Measurements from ENCODE around the gene FOLR1. TPM values are rescaled to one million over a fixed set of nuclear protein-coding genes. Genes with fewer than 3 reads are reported as not detected.
A peak's percentile ranks its signal among the peaks of the same experiment; 100 is the strongest.

FOLR1 gene
- total RNA-seq, 1 experiment from 2014 or later, result not detected

DNA sequence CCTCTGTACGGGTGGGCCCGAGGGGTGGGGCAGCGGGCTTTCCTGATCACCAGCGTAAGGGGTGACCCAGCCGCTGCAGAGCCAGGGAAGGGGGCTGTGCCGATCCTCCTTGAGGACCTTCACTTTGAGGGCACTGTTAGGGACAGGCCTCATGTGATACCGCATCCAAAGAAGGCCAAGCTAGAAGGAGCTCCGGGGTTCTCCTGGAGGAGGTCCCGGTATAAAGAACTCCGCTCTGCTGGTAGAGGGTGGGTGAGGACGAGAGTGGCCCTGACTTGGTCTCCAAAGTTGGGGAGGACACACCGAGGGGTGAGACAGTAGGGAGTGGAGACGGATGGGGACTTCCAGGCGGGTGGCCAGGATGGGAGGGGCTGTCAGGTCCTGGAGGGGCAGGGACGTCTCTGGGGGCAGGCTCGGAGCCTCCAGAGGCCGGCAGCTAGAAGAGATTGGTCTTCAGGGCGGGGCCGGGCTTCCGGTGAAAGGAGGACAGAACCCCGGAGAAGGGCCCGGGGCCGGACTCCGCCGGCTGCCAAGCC is 47.4 kb downstream of the FOLR1 start:
- POLR2A ChIA-PET (ENCODE audit: low non-redundant PET), result no interaction called here
- no peaks in the 10 kb centered on the region for H3K9me3 ChIP-seq (ENCODE audit: low read depth, low read length, poor library complexity, severe bottlenecking)
- no TSS peak for BruUV-seq (replicated peaks)
- no peak for DNase-seq (ENCODE audit: low spot score)
- H3K27ac ChIP-seq (ENCODE audit: low read depth, low read length, poor library complexity, severe bottlenecking), result no peak overlapping the region
- TF ChIP-seq, protein P1, sequence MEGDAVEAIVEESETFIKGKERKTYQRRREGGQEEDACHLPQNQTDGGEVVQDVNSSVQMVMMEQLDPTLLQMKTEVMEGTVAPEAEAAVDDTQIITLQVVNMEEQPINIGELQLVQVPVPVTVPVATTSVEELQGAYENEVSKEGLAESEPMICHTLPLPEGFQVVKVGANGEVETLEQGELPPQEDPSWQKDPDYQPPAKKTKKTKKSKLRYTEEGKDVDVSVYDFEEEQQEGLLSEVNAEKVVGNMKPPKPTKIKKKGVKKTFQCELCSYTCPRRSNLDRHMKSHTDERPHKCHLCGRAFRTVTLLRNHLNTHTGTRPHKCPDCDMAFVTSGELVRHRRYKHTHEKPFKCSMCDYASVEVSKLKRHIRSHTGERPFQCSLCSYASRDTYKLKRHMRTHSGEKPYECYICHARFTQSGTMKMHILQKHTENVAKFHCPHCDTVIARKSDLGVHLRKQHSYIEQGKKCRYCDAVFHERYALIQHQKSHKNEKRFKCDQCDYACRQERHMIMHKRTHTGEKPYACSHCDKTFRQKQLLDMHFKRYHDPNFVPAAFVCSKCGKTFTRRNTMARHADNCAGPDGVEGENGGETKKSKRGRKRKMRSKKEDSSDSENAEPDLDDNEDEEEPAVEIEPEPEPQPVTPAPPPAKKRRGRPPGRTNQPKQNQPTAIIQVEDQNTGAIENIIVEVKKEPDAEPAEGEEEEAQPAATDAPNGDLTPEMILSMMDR (conservative IDR thresholded peaks at IDR 0.05; ENCODE audit: low read depth, low read length), result no peak
- no peak for TF ChIP-seq EZH2 (IDR thresholded peaks at IDR 0.05; ENCODE audit: borderline replicate concordance, low read depth, low read length, poor library complexity, severe bottlenecking)
- CTCF ChIA-PET, result no interaction called here
- H3K36me3 ChIP-seq (ENCODE audit: insufficient read depth, low read length, poor library complexity, severe bottlenecking), result peaks cover 16% of the 10 kb centered on the region
- H3K27me3 ChIP-seq (replicated peaks; ENCODE audit: insufficient read depth, low read depth, low read length, poor library complexity), result peaks cover 54% of the 10 kb centered on the region
- H3K4me1 ChIP-seq (ENCODE audit: insufficient read depth, low read length, poor library complexity, severe bottlenecking), result no peaks in the 10 kb centered on the region
- intact Hi-C loops (cut with micrococcal nuclease; ENCODE audit: unreplicated experiment), result loop anchor here (5.0 kb wide), 1 partner anchor 193 kb away; the partner anchor contains the start of gene CLPB
- H3K4me3 ChIP-seq (ENCODE audit: low read depth, low read length, poor library complexity, severe bottlenecking), result no peak overlapping the region

- peak; percentile 35 for DNase-seq (ENCODE audit: low spot score)
- intact Hi-C loops (cut with micrococcal nuclease; ENCODE audit: unreplicated experiment), result loop anchor here (5.0 kb wide), 1 partner anchor 192 kb away; the partner anchor contains the start of gene CLPB
- no peaks in the 10 kb centered on the region for H3K4me1 ChIP-seq (ENCODE audit: insufficient read depth, low read length, poor library complexity, severe bottlenecking)
- ChIA-PET CTCF (no interaction called here), POLR2A (ENCODE audit: low non-redundant PET) (no interaction called here)
- peaks cover 13% of the 10 kb centered on the region for H3K36me3 ChIP-seq (ENCODE audit: insufficient read depth, low read length, poor library complexity, severe bottlenecking)
- TF ChIP-seq, protein P1 (conservative IDR thresholded peaks at IDR 0.05; ENCODE audit: low read depth, low read length), result no peak
- peak; percentile 59 for TF ChIP-seq EZH2 (IDR thresholded peaks at IDR 0.05; ENCODE audit: borderline replicate concordance, low read depth, low read length, poor library complexity, severe bottlenecking)
- no peak overlapping the region for H3K4me3 ChIP-seq (ENCODE audit: low read depth, low read length, poor library complexity, severe bottlenecking)
- no TSS peak for BruUV-seq (replicated peaks)
- H3K27ac ChIP-seq (ENCODE audit: low read depth, low read length, poor library complexity, severe bottlenecking), result no peak overlapping the region
- H3K27me3 ChIP-seq (replicated peaks; ENCODE audit: insufficient read depth, low read depth, low read length, poor library complexity), result peaks cover 59% of the 10 kb centered on the region
- H3K9me3 ChIP-seq (ENCODE audit: low read depth, low read length, poor library complexity, severe bottlenecking), result no peaks in the 10 kb centered on the region
These were observed 48.0 kb downstream of the FOLR1 start for GRCh38 chr11:72239849-72240460.

GRCh38 chr11:72240461-72241290 is 48.7 kb downstream of the FOLR1 start:
- CTCF ChIA-PET, result no interaction called here
- BruUV-seq (replicated peaks), result no TSS peak
- no peak overlapping the region for H3K4me3 ChIP-seq (ENCODE audit: low read depth, low read length, poor library complexity, severe bottlenecking)
- H3K27ac ChIP-seq (ENCODE audit: low read depth, low read length, poor library complexity, severe bottlenecking), result no peak overlapping the region
- intact Hi-C loops (cut with micrococcal nuclease; ENCODE audit: unreplicated experiment), result no loop called here
- H3K36me3 ChIP-seq (ENCODE audit: insufficient read depth, low read length, poor library complexity, severe bottlenecking), result peaks cover 7% of the 10 kb centered on the region
- DNase-seq (ENCODE audit: low spot score), result no peak
- TF ChIP-seq, protein P1 (conservative IDR thresholded peaks at IDR 0.05; ENCODE audit: low read depth, low read length), result no peak
- no peak for TF ChIP-seq EZH2 (IDR thresholded peaks at IDR 0.05; ENCODE audit: borderline replicate concordance, low read depth, low read length, poor library complexity, severe bottlenecking)
- POLR2A ChIA-PET (ENCODE audit: low non-redundant PET), result no interaction called here
- no peaks in the 10 kb centered on the region for H3K4me1 ChIP-seq (ENCODE audit: insufficient read depth, low read length, poor library complexity, severe bottlenecking)
- H3K27me3 ChIP-seq (replicated peaks; ENCODE audit: insufficient read depth, low read depth, low read length, poor library complexity), result peaks cover 66% of the 10 kb centered on the region
- no peaks in the 10 kb centered on the region for H3K9me3 ChIP-seq (ENCODE audit: low read depth, low read length, poor library complexity, severe bottlenecking)

Data from A673 (cell line).